SK-N-MC (cell line): Measurements from ENCODE around the gene KRT76.

Source experiments
- EZH2 ChIP-seq: fragments of 200-600 bp; sonication (generic); IDR thresholded peaks from one replicate; pipeline ENCODE4 v1.6.1; 2017; ENCODE audit warnings: antibody characterized with exemption
- FOXP2 ChIP-seq: optimal IDR thresholded peaks from 2 replicates; pipeline ENCODE3; 2011; ENCODE audit warnings: mild to moderate bottlenecking, moderate library complexity; ENCODE audit not compliant: insufficient read depth; ENCODE audit errors: extremely low read length, control extremely low read depth
- POLR2AphosphoS5 ChIP-seq: IDR thresholded peaks from 2 replicates; pipeline ENCODE4 v1.6.1; 2012; ENCODE audit warnings: mild to moderate bottlenecking, low read depth, low read length, borderline replicate concordance

DNA sequence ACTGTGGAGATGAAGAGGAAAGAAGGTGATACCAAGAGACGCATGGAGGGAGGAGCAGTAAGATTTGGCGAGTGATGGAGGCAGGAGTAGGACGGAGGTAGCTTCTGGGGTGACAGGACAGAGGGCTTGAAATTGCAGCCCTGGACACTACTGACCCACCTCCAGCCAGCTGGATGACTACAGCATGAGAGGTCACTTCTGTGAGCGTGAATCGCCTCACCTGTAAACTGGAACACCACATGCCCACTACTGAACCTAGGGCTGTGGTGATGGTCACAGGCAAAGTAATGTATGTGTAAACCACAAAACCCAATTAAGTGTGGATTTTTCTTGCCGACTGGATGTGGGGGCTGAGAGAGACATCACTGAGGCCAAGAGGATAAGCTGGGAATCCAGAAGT lies 43.4 kb upstream of the KRT76 start:
- TF ChIP-seq POLR2AphosphoS5 (no peak), EZH2 (no peak), FOXP2 (no peak)
